Measurements from ENCODE around the gene EPRS1.
"Not testable (repeated sequence)": the region's sequence is repeated elsewhere in the genome, so short reads cannot be mapped to it uniquely, and the experiment has no call there.

The EPRS1 gene

DNA sequence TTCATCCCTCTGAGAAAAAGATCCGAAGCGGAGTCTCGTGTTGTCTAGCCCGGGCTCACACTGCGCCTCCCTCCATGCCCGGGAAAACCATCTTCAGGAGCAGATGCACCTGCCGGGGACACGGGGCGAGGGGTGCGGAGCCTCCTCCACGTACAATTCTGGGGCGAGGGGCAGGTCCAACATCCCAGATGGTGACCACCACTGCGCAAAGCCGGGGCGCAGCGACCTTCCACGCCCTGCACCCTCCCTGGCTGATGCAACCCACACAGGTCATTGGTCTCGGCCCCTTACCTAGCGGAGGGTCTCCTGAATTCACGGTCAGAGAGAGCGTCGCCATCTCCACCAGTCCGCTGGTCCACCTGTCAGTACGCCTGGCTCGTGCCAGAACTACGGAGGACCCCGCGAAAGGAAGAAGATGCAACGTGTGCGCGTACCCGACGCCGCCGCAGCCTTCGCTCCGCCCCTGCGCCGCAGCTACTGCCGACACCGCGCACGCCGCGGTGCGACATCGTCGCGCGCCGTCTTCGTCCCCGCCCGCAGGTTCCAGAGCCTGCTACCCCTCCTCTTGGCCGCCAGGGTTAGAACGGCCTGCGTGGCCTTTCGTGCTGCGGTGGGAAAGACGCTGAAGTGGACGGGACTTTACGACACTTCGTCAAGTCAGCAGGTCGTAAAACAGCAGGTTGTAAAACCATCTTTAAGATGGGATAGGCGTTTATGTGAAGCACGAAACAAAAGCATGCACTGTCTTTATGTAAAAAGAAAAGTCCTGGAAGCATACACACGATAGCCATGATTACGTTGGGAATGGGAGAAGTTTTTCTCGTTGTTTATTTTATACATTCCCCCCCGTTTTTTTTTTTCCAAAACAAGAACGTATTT, at the start of gene EPRS1:
Gene EPRS1, minus strand, starts transcription at position 454 of the 879 bp plus-strand sequence. Its CDS starts 117 bp downstream, at position 337.
- DNase-seq = peak; percentile 96

DNA sequence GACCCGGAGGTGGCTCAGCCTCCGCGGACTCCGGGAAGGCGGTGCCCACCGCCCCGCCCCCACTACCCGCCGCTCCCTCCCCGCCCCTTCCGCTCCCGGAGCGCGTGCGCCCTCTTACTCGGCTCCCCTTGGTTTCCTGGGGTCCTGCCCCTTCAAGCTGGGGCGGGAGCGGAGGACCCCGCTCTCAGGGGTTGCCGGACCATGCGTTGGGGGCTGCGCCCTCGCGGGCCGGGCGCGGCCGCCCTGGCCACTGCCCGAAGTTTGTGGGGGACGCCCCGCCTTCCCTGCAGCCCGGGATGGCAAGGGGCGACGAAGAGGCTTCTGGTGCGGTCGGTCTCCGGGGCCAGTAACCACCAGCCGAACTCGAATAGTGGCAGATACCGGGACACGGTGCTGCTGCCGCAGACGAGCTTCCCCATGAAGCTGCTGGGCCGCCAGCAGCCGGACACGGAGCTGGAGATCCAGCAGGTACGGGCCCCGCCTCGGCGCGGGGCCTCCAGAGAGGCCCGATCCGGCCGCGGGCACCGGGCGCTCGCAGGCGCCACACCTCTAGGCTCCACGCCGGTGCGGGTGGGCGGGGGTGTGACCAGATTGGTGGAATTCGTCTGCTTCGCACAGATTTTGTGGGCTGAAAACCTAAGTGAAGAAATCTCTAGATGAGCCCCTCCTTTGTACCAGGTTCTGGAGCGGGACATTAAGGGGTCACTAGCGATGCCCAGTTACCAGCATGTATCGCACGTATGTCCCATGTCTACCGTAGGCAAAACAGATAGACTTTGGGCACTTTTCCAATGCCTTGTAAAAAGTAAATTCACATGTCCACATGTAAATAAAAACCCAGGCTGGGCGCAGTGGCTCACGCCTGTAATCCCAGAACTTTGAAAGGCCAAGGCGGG, 48.0 kb upstream of the EPRS1 start, which contains the start of gene IARS2:
Gene IARS2, plus strand, starts transcription at position 117 of the 896 bp plus-strand sequence. Its CDS starts 85 bp downstream, at position 202.
- DNase-seq = peak; percentile 63

DNA sequence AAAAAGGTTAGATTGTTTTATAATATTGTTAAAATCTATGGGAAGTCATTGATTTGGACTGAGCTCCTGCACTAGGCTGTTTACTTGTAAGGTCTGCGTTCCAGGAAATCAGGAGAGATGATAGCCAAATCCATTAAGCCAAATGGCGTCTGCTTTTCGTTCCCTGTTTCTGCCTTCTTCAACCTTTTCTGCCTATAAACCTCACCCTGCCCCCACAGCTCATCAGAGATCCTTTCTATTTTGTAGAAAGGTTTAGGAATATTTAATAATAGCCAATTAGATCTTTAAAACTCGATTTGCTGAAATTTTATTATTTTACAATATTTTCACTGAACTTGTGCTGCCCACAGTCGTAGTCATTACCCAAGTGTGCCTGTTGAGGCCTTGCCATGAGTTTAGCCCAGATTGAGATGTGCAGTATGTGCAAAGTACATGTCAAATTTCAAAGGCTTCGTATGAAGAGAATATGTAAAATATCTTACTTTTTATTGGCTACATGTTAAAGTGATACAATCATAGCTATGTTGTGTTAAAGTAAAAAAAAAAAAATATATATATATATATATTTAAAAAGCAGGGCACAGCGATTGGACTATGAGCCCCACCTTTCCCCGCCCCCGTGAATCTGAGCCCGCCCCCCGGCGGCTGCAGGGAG, 47.2 kb upstream of the EPRS1 start:
- DNase-seq = no peak

DNA sequence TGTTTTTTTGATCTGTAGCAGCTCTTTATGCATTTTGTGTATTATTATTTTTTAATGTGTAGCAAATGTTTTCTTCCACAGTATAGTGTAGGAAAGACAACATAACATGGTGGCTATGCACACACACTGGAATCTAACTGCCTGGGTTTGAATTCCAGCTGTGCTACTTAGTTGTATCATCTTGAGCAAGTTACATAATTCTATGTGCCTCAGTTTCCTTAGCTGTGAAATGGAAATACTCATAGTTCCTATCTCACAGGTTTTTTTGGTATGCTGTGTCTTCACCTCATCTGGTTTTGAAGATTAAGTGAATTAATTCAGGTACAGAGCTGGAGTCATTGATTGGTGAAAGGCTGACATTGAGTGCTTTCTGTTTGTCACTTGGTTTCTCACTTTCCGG, 46.4 kb upstream of the EPRS1 start:
- no peak for DNase-seq

DNA sequence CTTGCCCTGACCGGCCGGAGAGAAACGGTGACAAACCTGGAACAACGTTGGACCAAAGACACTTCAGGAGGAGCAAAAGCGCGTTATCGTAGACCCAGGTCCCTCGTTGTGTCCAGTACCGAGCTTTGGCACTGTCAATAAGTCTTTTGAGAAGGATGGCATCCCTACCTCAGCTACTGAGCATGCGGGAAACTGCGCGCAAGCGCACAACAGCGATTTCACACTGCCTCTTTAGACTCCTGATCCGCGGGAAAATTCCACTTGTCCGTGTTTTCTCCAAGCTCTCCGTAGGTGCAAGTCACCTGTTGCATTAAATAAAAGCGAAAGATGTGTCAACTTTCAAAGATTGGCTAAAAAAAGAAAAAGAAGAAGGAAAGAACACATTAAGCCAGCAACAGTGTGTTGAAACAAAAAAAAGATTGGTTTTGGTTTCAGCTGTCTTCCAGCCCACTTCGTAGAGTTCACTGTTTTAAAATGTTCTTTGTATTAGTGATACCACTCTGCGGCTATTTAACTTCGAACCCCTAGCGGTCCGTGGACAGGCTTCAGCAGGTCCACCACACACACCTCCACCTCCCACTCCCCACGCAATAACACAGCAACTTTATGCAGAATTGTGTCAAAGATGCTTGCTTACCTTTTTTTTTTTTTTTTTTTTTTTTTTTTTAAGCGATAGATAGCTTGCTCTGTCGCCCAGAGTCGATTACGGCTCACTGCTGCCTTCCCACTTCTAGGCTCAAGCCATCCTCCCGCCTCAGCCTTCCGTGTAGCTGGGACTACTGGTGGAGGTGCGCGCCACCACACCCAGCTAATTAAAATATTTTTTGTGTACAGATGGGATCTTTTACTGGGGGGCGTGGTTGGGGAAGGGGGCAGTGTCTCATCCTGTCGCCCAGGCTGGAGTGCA, 43.6 kb upstream of the EPRS1 start, which contains the start of gene BPNT1:
Gene BPNT1, minus strand, starts transcription at position 139 of the 907 bp plus-strand sequence. CDS start 9,942 bp downstream, outside the sequence.
- peak; percentile 92 for DNase-seq

DNA sequence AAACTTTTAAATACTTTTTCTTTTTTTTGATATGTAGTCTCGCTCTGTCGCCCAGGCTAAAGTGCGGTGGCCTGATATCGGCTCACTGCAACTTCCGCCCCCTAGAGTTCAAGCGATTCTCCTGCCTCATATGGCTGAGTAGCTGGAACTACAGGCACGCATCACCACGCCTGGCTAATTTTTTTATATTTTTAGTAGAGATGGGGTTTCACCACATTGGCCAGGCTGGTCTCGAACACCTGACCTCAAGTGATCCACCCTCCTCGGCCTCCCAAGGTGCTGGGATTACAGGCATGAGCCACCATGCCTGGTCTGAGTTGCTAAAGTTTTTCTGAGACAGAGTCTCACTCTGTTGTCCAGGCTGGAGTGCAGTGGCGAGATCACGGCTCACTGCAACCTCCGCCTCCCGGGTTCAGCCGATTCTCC, 40.0 kb upstream of the EPRS1 start:
- not testable (repeated sequence) for DNase-seq

DNA sequence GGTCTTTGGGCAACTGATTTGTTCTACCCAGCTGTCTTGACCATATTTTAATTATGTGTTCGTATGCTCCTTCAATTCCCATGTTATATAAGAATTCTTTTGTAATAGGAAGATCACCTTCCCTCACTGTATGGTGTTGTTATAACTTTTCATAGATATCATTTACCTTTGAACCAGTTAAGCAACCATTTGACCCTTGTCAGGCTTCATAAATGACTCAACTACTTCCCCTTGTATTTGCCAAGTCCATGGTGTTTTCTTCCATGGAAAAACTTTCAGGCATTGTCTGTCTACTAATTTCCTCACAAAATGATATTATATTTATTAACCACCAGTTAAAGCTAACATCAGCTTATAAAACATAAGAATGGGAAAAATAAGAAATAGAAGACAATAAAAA, 38.2 kb upstream of the EPRS1 start:
- no peak for DNase-seq

DNA sequence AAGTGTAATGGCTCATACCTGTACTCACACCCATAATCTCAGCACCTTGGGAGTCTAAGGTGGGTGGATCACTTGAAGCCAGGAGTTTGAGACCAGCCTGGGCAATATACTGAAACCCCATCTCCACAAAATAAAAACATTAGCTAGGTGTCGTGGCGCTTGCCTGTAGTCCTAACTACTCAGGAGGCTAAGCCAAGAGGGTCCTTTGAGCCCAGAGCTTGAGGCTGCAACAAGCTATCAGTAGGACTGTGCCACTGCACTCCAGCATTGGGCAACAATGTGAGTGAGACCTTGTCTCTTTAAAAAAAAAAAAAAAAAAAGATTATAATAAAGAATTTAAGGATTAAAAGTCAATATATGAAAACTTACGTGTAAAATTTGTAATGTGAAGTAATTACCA, 31.6 kb upstream of the EPRS1 start:
- no peak for DNase-seq

DNA sequence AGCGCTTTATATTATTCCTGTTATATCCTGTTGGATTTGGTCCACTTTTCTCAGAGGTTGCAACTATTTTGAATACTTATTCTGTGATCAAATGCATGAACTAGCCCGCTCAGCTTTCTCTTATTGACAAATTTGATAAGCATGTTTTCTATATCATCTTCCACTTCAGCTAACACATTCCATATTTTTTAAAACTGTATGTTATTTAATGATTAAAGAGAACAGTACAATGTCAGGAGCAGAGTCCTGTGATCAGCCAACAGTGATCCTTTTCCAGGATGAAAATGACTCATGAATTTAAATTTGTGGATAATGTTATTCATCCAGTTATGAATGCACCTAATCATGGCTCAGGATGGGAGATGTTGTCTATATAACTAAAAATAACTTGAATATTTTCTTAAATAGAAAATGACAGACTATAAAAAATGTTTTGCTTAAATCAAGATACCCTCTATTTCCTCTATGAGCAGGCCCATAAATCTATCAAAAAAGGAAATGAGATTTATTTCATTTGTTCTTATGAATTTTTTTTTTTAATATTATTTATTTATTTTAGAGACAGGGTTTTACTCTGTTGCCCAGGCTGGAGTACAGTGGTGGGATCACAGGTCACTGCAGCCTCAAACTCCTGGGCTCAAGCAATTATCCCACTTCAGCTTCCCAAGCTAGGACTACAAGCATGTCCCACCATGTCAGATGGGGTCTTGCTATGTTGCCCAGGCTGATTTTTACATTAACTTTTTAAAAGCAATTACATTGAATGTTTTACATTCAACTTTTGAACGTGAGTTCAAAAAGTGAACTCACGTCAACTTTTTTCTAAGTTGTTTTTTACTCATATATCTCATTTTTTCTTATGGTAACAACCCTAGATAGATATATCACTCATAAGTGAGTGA, 30.8 kb upstream of the EPRS1 start:
- DNase-seq = no peak

DNA sequence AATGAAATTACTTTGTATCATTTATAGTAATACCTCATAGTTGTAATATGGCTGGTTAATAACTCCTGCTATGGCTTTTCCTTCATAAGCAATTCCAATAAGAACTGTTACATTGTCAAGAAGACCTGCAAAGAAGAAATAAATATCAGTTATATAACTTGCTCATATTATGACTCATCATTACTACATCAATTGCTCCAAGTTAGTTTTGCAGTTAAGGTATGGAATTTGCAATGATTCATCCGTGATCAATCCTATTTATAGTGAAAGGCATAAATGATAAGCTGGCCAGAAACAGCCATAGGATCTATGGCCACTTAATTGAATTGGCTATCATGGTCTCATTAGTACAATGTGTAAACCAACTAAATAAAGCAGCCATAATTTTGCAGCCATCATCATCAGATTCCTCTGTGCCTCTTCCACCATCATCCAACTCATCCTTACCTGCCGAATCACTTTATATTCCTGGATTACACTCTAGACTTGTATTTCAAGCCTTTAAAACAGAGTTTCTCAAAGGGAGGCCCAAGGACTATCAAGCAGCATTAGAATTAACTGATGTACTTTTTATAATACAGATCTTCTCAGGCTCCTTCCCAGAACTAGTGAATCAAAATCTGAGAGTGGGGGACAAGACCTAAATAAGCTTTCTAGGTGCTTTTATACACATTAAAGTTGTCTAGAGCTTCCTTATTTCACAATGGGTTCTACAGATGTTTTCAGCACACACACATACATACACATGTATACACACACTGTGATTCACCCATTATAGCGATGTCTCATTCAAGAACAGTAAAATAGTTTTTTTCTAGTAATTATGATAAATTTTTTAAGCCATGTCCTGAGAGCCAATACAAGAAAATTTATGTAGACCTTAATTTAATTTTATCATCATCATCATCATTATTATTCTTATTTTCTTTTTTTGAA, 21.2 kb upstream of the EPRS1 start:
- no peak for DNase-seq

DNA sequence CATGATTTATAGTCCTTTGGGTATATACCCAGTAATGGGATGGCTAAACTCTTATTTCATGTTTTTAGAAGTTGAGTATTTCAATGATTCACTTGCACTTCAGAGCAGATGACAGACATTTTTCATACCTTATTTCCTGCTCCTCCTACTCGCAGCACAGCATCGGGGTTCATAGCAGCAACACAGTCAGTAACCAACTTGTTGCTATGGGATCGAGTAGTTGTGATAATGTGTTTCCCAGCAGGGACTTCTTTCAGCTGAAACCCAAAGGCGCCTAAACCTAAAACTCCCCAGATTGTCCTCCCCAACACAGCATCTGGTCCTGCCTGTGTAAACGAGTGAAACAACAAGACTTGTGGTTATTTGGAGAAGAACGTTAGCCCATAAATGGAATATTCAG, 16.3 kb upstream of the EPRS1 start:
- no peak for DNase-seq

DNA sequence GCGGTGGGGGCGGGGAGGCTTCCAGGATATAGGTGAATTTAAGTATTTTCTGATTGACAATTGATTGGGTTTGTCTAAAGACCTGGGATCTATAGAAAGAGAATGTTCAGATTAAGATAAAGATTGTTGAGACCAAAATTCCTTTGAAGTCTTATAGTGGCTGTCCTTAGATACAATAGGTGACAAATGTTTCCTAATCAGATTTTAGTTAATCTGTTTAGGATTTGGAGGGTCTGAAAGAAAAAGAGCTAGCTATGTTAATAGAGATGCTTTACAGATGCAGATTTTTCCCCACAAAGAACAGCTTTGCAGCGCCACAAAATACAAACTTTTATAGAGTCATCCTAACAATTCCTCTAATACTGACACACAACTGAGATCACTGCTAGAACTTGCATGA, 14.6 kb upstream of the EPRS1 start:
- no peak for DNase-seq

DNA sequence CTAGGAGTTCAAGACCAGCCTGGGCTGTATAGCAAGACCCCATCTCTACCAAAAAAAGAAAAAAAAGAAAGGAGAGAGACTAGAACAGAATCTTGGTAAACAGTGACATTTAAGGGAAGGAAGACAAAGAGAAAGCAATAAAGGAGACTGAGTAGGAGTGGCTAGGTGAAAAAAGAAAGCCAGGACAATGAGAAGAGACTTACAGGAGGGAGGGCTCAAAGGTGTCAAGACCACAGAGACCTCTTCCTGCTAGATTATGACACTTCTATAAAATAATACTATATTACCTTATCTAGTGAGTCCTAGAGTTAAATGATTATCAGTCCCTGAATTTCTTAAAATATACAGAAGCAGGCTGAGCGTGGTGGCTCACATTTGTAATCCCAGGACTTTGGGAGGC, 10.1 kb upstream of the EPRS1 start:
- DNase-seq = no peak

DNA sequence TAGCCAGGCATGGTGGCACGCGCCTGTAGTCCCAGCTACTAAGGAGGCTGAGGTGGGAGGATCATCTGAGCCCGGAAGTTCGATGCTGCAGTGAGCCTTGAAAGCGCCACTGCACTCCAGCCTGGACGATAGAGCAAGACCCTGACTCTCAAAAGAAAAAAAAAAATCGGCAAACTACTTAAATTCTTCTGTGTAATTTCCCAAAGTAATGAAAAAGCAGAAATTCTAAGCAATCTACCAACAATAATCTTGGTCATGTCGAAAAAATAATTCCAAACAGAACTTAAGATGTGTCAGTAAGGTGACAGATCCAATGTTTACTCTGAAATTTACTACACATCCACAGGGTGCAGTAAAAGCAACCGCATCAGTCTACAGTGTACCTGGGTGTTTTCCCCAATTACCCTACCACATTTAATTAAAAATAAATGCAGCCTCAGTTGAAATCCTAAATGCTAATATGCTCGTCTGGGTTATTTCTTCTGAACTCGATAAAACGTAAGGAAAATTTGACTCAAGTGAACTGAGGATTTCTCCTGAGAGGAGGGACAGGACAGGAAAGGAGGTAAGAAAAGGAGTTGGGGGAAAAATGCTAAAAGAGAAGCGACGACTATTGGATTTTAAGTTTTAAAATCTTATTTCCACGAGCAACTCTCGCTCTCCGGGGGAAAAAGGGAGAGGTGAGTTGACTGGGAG, 801 bp downstream of the EPRS1 start:
- DNase-seq = no peak

DNA sequence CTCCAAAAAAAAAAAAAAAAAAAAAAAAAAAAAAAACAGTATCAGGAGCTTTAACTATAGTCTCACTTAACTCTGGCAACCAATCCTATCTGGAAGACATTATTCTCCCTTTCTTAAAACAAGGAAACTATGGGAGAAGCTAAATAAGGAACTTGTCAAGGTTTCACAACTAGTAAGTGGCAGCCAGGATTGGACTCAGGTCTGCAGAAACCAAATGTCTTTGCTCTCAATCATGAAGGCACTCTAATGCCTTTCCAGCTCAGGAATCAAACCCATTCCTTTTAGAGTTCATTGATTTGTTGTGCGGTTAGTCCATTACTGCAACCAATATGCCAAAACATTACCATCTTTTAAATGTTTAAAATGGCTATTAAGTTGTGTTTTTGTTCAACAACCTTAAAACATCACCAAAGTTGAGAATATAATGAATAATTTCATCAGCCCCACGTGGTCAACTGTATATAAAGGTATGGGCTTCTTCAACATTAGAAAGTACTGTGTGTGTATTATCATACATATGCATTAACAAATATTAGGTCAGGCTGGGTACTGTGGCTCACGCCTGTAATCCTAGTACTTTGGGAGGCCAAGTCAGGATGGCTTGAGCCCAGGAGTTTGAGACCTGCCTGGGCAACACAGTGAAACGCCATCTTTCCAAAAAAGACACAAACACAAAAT, 1.5 kb downstream of the EPRS1 start:
- DNase-seq = no peak

DNA sequence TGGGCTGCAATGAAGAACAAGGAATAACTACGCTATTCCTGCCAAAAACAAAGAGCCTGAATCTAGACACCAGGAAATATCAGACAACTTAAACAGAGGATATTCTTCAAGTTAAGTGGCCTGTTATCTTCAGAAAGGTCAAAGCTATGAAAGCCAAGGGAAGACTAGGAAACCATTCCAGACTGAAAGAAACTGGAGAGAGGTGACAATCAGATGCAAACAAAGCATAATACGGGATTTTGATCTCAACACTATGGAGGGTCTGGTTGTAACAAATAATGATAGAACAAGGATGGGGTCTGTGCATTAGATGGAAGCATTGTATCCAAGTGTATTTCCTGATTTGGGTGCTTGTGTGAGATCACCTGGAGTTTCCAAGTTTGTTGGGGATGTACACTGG, 2.7 kb downstream of the EPRS1 start:
- DNase-seq = no peak

DNA sequence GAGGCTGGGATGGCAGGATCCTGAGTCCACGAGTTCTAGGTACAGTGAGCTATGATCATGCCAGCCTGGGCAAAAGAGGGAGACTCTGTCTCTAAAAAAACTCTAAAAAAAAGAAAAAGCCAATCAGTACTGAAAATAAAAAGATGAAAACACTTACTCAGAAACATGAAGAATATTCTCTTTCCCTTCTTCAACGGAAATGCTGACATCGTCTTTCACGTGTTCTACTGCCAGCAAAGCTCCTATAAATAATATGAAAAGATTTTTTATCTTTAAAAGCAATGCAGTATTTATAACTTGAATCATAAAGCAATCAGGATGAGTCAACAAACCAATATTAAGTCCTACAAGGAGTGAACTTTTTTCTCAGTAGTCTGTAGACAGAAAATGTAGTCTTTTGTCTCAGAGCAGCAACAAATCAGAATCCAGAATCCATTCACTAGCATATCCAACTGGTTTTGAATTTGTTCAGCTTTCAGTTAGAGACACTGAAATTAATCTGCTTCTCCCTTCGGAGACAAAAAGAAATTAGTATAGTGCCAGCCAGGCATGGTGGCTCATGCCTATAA, 6.2 kb downstream of the EPRS1 start:
- no peak for DNase-seq

DNA sequence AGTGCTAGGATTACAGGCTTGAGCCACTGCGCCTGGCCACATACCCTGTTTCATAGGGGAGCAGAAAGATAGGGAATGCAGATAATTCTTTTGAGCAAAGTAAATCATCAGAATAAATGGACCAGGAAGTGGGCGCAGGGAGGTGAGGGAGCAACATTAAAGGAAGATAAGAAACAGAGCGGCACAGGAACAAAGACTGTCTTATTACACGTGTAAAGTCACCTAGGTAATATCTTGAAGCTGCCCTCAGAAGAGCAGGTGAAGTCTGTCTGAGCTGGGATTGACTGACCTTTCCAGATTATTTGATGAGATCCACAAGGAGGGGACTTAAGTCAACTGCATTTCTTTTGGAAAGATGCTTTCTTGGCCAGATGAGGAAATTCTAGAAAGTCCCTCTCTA, 7.7 kb downstream of the EPRS1 start:
- no peak for DNase-seq

Measured in DMS 273 treated with DMSO at 0.1 percent for 48 hours (cell line).